ENCODE data around the gene CHRNG.

The CHRNG gene

DNA sequence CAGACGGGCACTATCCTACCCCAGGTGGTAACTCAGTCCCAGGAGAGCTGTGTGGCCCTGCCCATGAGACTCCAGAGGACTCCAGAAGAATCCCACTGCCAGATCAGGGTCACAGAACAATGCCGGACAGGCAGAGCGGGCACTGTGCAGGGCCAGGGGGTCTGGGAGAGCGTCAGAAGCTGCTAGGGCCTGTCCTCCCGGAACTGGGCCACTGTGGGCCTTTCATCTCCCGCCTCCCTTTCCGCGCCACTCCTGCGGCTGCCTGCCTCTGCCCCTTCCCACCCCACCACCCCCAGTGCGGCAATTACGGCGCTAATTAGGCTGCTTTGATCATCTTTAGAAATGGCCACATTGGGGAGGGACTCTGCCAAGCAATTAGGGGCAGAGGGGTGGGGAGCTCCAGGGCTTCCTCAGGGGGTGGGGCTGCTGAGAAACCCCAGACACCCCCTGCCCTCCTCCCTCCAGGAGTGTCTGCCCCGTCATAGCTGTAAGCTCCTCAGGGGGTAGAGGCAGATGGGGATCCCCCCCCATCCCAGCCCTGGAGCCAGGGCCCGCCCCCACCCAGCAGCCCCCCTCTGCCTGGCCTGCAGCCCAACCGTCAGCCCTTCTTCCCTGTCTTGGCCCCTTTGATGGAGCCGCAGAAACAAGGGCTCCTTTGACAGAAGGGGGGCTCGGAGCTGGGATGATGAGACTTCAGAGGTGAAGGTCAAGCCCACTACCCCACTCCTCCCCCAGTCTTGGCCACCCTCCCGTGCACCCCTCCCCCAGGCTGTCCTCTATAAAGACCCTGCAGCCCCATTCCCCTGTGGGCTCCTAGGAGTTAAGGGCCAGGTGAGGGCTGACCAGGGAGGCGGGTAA lies 19.7 kb upstream of the CHRNG start, which contains the start of gene PRSS56:
PRSS56 (plus strand) TSS at position 808 of the 858 bp plus-strand sequence. CDS start 211 bp downstream, outside the sequence.
- H3K27ac Mint-ChIP-seq: no peak within 1 kb of the TSS
- ATAC-seq (ENCODE audit: low read depth) (no peak), DNase-seq (ENCODE audit: low spot score in 2 of 2) (no peak)
- H3K36me3 Mint-ChIP-seq: no peaks in the 10 kb centered on the region
- no peak within 1 kb of the TSS for H3K4me3 Mint-ChIP-seq
- H3K9me3 Mint-ChIP-seq: no peaks in the 10 kb centered on the region
- H3K27me3 Mint-ChIP-seq: peaks cover 28% of the 10 kb centered on the region
- H3K4me1 Mint-ChIP-seq: peaks cover 8% of the 10 kb centered on the region

GRCh38 chr2:232520489-232520888 lies 19.0 kb upstream of the CHRNG start:
- H3K27me3 Mint-ChIP-seq: peaks cover 28% of the 10 kb centered on the region

GRCh38 chr2:232521098-232521497 lies 18.4 kb upstream of the CHRNG start:
- peaks cover 28% of the 10 kb centered on the region for H3K27me3 Mint-ChIP-seq
- H3K36me3 Mint-ChIP-seq: no peaks in the 10 kb centered on the region

More at GRCh38 chr2:232520489-232520888, 19.0 kb upstream of the CHRNG start:
- Mint-ChIP-seq H3K4me1 (peaks cover 8% of the 10 kb centered on the region), H3K4me3 (no peak overlapping the region), H3K27ac (no peak overlapping the region), H3K9me3 (no peaks in the 10 kb centered on the region), H3K36me3 (no peaks in the 10 kb centered on the region)
- DNase-seq (ENCODE audit: low spot score in 2 of 2): no peak
- no peak for ATAC-seq (ENCODE audit: low read depth)

GRCh38 chr2:232521959-232522622 lies 17.4 kb upstream of the CHRNG start:
- DNase-seq (ENCODE audit: low spot score in 2 of 2): peak; percentile 74 to 88
- H3K4me1 Mint-ChIP-seq: peaks cover 8% of the 10 kb centered on the region
- peaks cover 32% of the 10 kb centered on the region for H3K27me3 Mint-ChIP-seq
- H3K36me3 Mint-ChIP-seq: no peaks in the 10 kb centered on the region
- H3K4me3 Mint-ChIP-seq: peak overlapping the region; percentile 43
- peak; percentile 79 for ATAC-seq (ENCODE audit: low read depth)
- H3K9me3 Mint-ChIP-seq: no peaks in the 10 kb centered on the region
- no peak overlapping the region for H3K27ac Mint-ChIP-seq

More at GRCh38 chr2:232521098-232521497, 18.4 kb upstream of the CHRNG start:
- H3K4me3 Mint-ChIP-seq: no peak overlapping the region
- no peaks in the 10 kb centered on the region for H3K9me3 Mint-ChIP-seq
- no peak for DNase-seq (ENCODE audit: low spot score in 2 of 2)
- H3K27ac Mint-ChIP-seq: no peak overlapping the region
- no peak for ATAC-seq (ENCODE audit: low read depth)
- H3K4me1 Mint-ChIP-seq: peaks cover 8% of the 10 kb centered on the region

DNA sequence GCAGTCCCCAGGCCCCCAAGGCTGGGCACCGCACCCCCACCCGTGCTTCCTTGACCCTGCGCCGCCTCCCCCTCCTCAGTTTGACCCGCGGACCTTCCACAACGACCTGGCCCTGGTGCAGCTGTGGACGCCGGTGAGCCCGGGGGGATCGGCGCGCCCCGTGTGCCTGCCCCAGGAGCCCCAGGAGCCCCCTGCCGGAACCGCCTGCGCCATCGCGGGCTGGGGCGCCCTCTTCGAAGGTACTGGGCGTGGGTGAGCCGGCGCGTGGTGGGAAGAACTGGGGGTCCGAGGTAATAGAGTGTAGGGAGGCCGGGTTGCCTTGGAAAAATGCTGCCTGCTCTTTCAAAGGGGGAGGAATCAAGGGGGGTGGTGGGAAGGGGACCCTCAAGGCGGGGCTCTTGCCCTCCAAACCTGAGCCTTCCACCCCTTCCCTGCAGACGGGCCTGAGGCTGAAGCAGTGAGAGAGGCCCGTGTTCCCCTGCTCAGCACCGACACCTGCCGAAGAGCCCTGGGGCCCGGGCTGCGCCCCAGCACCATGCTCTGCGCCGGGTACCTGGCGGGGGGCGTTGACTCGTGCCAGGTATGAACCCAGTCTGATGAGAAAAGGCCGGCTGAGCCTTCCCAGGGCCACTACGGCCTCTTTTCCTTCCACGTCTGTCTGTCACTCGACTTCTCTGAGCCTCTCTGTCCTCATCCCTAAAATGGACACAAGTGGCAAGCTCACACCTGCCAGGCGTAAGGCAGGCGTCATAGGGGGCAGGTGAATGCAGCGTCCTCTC lies 16.7 kb upstream of the CHRNG start:
- Mint-ChIP-seq H3K9me3 (no peaks in the 10 kb centered on the region), H3K4me3 (peak overlapping the region; percentile 50), H3K27ac (no peak overlapping the region), H3K4me1 (peaks cover 8% of the 10 kb centered on the region), H3K27me3 (peaks cover 35% of the 10 kb centered on the region), H3K36me3 (no peaks in the 10 kb centered on the region)
- DNase-seq (ENCODE audit: low spot score in 2 of 2) (peak in 1 of 2 donors; percentile 27), ATAC-seq (ENCODE audit: low read depth) (peak; percentile 22)

- Mint-ChIP-seq H3K27me3 (peaks cover 40% of the 10 kb centered on the region), H3K4me1 (peaks cover 8% of the 10 kb centered on the region), H3K9me3 (no peaks in the 10 kb centered on the region), H3K36me3 (no peaks in the 10 kb centered on the region), H3K27ac (no peak overlapping the region), H3K4me3 (peak overlapping the region; percentile 50)
- DNase-seq (ENCODE audit: low spot score in 2 of 2): no peak
- ATAC-seq (ENCODE audit: low read depth): no peak
Observed at GRCh38 chr2:232523402-232523681, 16.1 kb upstream of the CHRNG start.

DNA sequence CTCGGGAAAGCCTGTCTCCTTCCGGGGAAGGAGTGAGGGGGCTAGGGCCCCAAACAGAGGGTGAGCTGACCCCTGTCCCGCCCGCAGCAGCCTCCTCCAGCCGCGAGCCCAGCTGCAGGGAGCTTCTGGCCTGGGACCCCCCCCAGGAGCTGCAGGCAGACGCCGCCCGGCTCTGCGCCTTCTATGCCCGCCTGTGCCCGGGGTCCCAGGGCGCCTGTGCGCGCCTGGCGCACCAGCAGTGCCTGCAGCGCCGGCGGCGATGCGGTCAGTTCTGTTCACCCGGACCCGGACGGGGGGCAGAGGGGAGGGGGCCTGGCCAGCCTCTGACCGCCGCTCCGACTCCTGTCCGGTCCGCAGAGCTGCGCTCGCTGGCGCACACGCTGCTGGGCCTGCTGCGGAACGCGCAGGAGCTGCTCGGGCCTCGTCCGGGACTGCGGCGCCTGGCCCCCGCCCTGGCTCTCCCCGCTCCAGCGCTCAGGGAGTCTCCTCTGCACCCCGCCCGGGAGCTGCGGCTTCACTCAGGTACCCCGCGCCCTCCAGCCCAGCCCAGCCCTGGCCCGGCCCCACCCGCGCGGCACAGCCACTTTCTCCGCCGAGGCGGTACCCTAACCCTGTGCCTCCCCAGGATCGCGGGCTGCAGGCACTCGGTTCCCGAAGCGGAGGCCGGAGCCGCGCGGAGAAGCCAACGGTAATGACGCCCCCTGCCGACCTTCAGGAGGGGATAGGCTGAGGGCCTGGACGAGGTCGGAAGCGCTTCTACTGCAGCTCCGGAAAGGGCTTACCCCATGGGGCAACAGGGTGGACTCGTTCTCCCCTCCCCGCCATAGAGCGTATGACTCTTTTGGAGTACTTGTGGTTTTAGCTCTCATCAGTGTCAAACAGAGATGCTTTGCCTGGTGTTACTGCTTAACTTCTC lies 15.6 kb upstream of the CHRNG start:
- peak in 1 of 2 donors; percentile 31 for DNase-seq (ENCODE audit: low spot score in 2 of 2)
- peaks cover 8% of the 10 kb centered on the region for H3K4me1 Mint-ChIP-seq

GRCh38 chr2:232524771-232525170 lies 14.7 kb upstream of the CHRNG start:
- DNase-seq (ENCODE audit: low spot score in 2 of 2): no peak
- H3K4me3 Mint-ChIP-seq: peak overlapping the region; percentile 29
- no peaks in the 10 kb centered on the region for H3K36me3 Mint-ChIP-seq
- no peak overlapping the region for H3K27ac Mint-ChIP-seq
- no peak for ATAC-seq (ENCODE audit: low read depth)
- H3K4me1 Mint-ChIP-seq: peaks cover 8% of the 10 kb centered on the region
- peaks cover 39% of the 10 kb centered on the region for H3K27me3 Mint-ChIP-seq
- no peaks in the 10 kb centered on the region for H3K9me3 Mint-ChIP-seq

More for the DNA sequence above, 15.6 kb upstream of the CHRNG start:
- Mint-ChIP-seq H3K27ac (no peak overlapping the region), H3K36me3 (no peaks in the 10 kb centered on the region), H3K27me3 (peaks cover 44% of the 10 kb centered on the region), H3K4me3 (peak overlapping the region; percentile 50), H3K9me3 (no peaks in the 10 kb centered on the region)
- peak; percentile 18 for ATAC-seq (ENCODE audit: low read depth)

DNA sequence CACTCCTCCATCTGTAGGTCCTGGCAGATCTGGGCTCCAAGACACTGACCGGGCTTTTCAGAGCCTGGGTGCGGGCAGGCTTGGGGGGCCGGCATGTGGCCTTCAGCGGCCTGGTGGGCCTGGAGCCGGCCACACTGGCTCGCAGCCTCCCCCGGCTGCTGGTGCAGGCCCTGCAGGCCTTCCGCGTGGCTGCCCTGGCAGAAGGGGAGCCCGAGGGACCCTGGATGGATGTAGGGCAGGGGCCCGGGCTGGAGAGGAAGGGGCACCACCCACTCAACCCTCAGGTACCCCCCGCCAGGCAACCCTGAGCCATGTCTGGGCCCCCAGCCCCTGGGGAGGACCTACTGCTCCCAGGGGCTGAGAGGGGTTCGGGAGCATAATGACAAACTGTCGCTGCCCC lies 14.3 kb upstream of the CHRNG start:
- no peak overlapping the region for H3K4me3 Mint-ChIP-seq
- H3K36me3 Mint-ChIP-seq: no peaks in the 10 kb centered on the region
- H3K4me1 Mint-ChIP-seq: peaks cover 8% of the 10 kb centered on the region
- ATAC-seq (ENCODE audit: low read depth) (no peak), DNase-seq (ENCODE audit: low spot score in 2 of 2) (no peak)
- H3K9me3 Mint-ChIP-seq: no peaks in the 10 kb centered on the region
- peaks cover 40% of the 10 kb centered on the region for H3K27me3 Mint-ChIP-seq
- H3K27ac Mint-ChIP-seq: no peak overlapping the region

GRCh38 chr2:232525791-232526371 lies 13.6 kb upstream of the CHRNG start, which contains the start of gene CHRND:
CHRND (plus strand) TSS chr2:232526160; CDS start chr2:232526216, 56 bp downstream.
- Mint-ChIP-seq H3K9me3 (no peaks in the 10 kb centered on the region), H3K27me3 (peaks cover 40% of the 10 kb centered on the region), H3K36me3 (no peaks in the 10 kb centered on the region), H3K4me1 (peaks cover 8% of the 10 kb centered on the region), H3K27ac (no peak within 1 kb of the TSS), H3K4me3 (no peak within 1 kb of the TSS)
- ATAC-seq (ENCODE audit: low read depth): no peak
- DNase-seq (ENCODE audit: low spot score in 2 of 2): no peak

- DNase-seq (ENCODE audit: low spot score in 2 of 2) (no peak), ATAC-seq (ENCODE audit: low read depth) (no peak)
- H3K9me3 Mint-ChIP-seq: no peaks in the 10 kb centered on the region
- peaks cover 7% of the 10 kb centered on the region for H3K4me1 Mint-ChIP-seq
- no peaks in the 10 kb centered on the region for H3K36me3 Mint-ChIP-seq
- no peak overlapping the region for H3K27ac Mint-ChIP-seq
- H3K4me3 Mint-ChIP-seq: no peak overlapping the region
- peaks cover 42% of the 10 kb centered on the region for H3K27me3 Mint-ChIP-seq
Observed at GRCh38 chr2:232526372-232526941, 13.0 kb upstream of the CHRNG start.

- DNase-seq (ENCODE audit: low spot score in 2 of 2): no peak
- Mint-ChIP-seq H3K27ac (no peak overlapping the region), H3K9me3 (no peaks in the 10 kb centered on the region), H3K4me1 (peaks cover 5% of the 10 kb centered on the region), H3K36me3 (no peaks in the 10 kb centered on the region), H3K4me3 (no peak overlapping the region), H3K27me3 (peaks cover 45% of the 10 kb centered on the region)
- no peak for ATAC-seq (ENCODE audit: low read depth)
Observed at GRCh38 chr2:232527905-232528470, 11.5 kb upstream of the CHRNG start.
